Measurements from ENCODE around the gene SPRYD7. TPM values are rescaled to one million over a fixed set of nuclear protein-coding genes. Genes with fewer than 3 reads are reported as not detected.
A peak's percentile ranks its signal among the peaks of the same experiment; 100 is the strongest.
"Not testable (repeated sequence)": the region's sequence is repeated elsewhere in the genome, so short reads cannot be mapped to it uniquely, and the experiment has no call there.

SPRYD7 gene
- total and polyA plus RNA-seq, 2 donors (not counting 1 experiment from before 2014, with no cell fraction given) = 5.9 to 6.6 TPM

DNA sequence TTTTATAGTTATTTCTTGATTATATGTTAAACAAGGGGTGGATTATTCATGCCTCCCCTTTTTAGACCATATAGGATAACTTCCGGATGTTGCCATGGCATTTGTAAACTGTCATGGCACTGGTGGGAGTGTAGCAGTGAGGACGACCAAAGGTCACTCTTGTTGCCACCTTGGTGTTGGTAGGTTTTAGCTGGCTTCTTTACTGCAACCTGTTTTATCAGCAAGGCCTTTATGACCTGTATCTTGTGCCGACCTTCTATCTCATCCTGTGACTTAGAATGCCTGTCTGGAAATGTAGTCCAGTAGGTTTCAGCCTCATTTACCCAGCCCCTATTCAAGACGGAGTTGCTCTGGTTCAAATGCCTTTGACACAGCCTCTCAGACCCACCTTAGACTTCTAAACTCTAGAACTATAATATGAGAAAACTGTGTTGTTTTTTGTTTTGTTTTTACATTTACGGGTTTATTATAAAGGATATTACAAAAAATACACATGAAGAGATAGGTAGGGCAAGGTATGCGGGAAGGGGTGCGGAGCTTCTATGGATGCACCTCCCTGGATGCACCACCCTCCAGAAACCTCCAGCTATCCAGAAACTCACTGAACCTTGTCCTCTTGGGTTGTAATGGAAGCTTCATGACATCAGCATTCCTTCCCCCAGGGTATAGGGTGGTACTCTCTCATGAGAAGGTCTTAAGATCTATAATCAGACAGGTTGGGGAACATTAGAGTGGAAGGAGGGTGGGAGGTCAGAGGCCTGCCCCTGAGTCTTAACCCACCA lies 15.8 kb upstream of the SPRYD7 start:
- H4K20me1 ChIP-seq (ENCODE audit: control insufficient read depth, extremely low read depth, insufficient read depth, low read length) = no peaks in the 10 kb centered on the region
- H3K79me2 ChIP-seq (ENCODE audit: control insufficient read depth, insufficient read depth, low read length) = no peaks in the 10 kb centered on the region
- TF ChIP-seq, protein P1, sequence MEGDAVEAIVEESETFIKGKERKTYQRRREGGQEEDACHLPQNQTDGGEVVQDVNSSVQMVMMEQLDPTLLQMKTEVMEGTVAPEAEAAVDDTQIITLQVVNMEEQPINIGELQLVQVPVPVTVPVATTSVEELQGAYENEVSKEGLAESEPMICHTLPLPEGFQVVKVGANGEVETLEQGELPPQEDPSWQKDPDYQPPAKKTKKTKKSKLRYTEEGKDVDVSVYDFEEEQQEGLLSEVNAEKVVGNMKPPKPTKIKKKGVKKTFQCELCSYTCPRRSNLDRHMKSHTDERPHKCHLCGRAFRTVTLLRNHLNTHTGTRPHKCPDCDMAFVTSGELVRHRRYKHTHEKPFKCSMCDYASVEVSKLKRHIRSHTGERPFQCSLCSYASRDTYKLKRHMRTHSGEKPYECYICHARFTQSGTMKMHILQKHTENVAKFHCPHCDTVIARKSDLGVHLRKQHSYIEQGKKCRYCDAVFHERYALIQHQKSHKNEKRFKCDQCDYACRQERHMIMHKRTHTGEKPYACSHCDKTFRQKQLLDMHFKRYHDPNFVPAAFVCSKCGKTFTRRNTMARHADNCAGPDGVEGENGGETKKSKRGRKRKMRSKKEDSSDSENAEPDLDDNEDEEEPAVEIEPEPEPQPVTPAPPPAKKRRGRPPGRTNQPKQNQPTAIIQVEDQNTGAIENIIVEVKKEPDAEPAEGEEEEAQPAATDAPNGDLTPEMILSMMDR (conservative IDR thresholded peaks at IDR 0.05 in 1 of 2, IDR thresholded peaks at IDR 0.05 in 1 of 2; ENCODE audit: low read depth in 1 of 2, low read length in 2 of 2) = no peak
- no peak for TF ChIP-seq EZH2 (IDR thresholded peaks at IDR 0.05; ENCODE audit: low read length, missing control alignments)
- no peak overlapping the region for H3K4me2 ChIP-seq (ENCODE audit: extremely low read depth, insufficient read depth, low read length)
- H3K27ac ChIP-seq (ENCODE audit: insufficient read depth, low read length) = no peak overlapping the region
- no peaks in the 10 kb centered on the region for H3K36me3 ChIP-seq (ENCODE audit: control insufficient read depth, insufficient read depth, low read length)
- no peaks in the 10 kb centered on the region for H3K9me3 ChIP-seq (ENCODE audit: control insufficient read depth, insufficient read depth, low read depth, low read length)
- H3K4me1 ChIP-seq (ENCODE audit: control insufficient read depth, extremely low read depth, insufficient read depth, low read length) = no peaks in the 10 kb centered on the region
- no peak overlapping the region for H3K9ac ChIP-seq (ENCODE audit: insufficient read depth, low read length)
- no peak for DNase-seq (ENCODE audit: low read depth in 2 of 2)
- no peak overlapping the region for H3K4me3 ChIP-seq (replicated peaks in 1 of 4; ENCODE audit: control extremely low read depth in 1 of 4, insufficient read depth in 1 of 4, low read depth in 3 of 4, low read length in 4 of 4)
- H3K27me3 ChIP-seq (ENCODE audit: control insufficient read depth, insufficient read depth, low read length) = no peaks in the 10 kb centered on the region
- H2AFZ ChIP-seq (ENCODE audit: low read length) = no peak overlapping the region

DNA sequence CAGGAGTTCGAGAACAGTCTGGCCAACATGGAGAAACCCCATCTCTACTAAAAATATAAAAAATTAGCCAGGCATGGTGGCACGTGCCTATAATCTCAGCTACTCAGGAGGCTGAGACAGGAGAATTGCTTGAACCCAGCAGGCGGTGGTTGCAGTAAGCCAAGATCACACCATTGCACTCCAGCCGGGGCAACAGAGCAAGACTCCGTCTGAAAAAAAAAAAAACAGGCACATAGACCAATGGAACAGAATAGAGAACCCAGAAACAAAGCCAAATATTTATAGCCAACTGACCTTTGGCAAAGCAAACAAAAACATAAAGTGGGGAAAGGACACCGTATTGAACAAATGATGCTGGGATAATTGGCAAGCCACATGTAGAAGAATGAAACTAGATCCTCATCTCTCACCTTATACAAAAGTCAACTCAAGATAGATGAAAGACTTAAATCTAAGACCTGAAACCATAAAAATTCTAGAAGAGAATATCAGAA lies 12.7 kb upstream of the SPRYD7 start:
- H2AFZ ChIP-seq (ENCODE audit: low read length); H3K27me3 ChIP-seq (ENCODE audit: control insufficient read depth, insufficient read depth, low read length); DNase-seq (ENCODE audit: low read depth in 2 of 2); H4K20me1 ChIP-seq (ENCODE audit: control insufficient read depth, extremely low read depth, insufficient read depth, low read length); H3K79me2 ChIP-seq (ENCODE audit: control insufficient read depth, insufficient read depth, low read length); H3K36me3 ChIP-seq (ENCODE audit: control insufficient read depth, insufficient read depth, low read length); H3K27ac ChIP-seq (ENCODE audit: insufficient read depth, low read length); H3K9me3 ChIP-seq (ENCODE audit: control insufficient read depth, insufficient read depth, low read depth, low read length); H3K4me3 ChIP-seq (replicated peaks in 1 of 4; ENCODE audit: control extremely low read depth in 1 of 4, insufficient read depth in 1 of 4, low read depth in 3 of 4, low read length in 4 of 4); H3K4me1 ChIP-seq (ENCODE audit: control insufficient read depth, extremely low read depth, insufficient read depth, low read length); H3K9ac ChIP-seq (ENCODE audit: insufficient read depth, low read length); H3K4me2 ChIP-seq (ENCODE audit: extremely low read depth, insufficient read depth, low read length): not testable (repeated sequence)

DNA sequence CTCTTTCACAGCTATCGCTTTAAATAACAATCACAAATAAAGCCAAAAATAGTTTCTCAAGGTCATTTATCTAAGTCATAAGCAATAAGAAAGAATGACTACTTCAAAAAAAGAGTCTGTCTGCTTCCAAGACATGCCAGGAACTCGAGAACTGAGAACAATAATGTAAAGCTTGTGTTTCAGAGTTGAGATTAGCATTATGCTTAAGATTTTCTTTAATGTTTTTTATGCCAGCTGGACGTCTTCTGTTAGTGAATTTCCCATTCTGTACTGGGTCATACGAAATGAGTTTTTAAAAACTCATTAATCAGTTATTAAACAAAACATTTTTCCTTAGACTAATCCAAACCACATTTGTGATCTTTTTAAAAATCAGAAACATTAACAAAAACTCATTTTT lies 3.2 kb upstream of the SPRYD7 start:
- Histone ChIP-seq H3K4me3 (replicated peaks in 1 of 4; ENCODE audit: control extremely low read depth in 1 of 4, insufficient read depth in 1 of 4, low read depth in 3 of 4, low read length in 4 of 4) (no peak overlapping the region), H3K27ac (ENCODE audit: insufficient read depth, low read length) (no peak overlapping the region), H3K36me3 (ENCODE audit: control insufficient read depth, insufficient read depth, low read length) (no peaks in the 10 kb centered on the region), H3K79me2 (ENCODE audit: control insufficient read depth, insufficient read depth, low read length) (peaks cover 10% of the 10 kb centered on the region), H3K9me3 (ENCODE audit: control insufficient read depth, insufficient read depth, low read depth, low read length) (no peaks in the 10 kb centered on the region), H4K20me1 (ENCODE audit: control insufficient read depth, extremely low read depth, insufficient read depth, low read length) (no peaks in the 10 kb centered on the region), H3K9ac (ENCODE audit: insufficient read depth, low read length) (no peak overlapping the region), H3K4me1 (ENCODE audit: control insufficient read depth, extremely low read depth, insufficient read depth, low read length) (no peaks in the 10 kb centered on the region), H3K27me3 (ENCODE audit: control insufficient read depth, insufficient read depth, low read length) (no peaks in the 10 kb centered on the region), H3K4me2 (ENCODE audit: extremely low read depth, insufficient read depth, low read length) (no peak overlapping the region), H2AFZ (ENCODE audit: low read length) (no peak overlapping the region)
- no peak for TF ChIP-seq EZH2 (IDR thresholded peaks at IDR 0.05; ENCODE audit: low read length, missing control alignments)
- TF ChIP-seq, protein P1 (conservative IDR thresholded peaks at IDR 0.05 in 1 of 2, IDR thresholded peaks at IDR 0.05 in 1 of 2; ENCODE audit: low read depth in 1 of 2, low read length in 2 of 2) = no peak
- peak in 1 of 2 donors; percentile 34 for DNase-seq (ENCODE audit: low read depth in 2 of 2)

Measured in fibroblast of lung (primary cell).